Sigmoid colon (tissue), 4 donors: ENCODE measurements around the gene BRPF1.

Experiments
- POLR2A ChIP-seq, 2 donors: fragments of 450-650 bp; IDR thresholded peaks; one replicate each; pipeline ENCODE4 v1.6.1; 2016; ENCODE audit warnings: antibody characterized with exemption in 2 of 2, mild to moderate bottlenecking in 2 of 2, moderate library complexity in 2 of 2
- POLR2AphosphoS5 ChIP-seq, 4 donors: sonication (generic); formaldehyde crosslinking; IDR thresholded peaks; one replicate each; pipeline ENCODE4 v1.6.1; 2017; ENCODE audit warnings: antibody characterized with exemption in 4 of 4
- TF ChIP-seq, protein P1 (sequence below), 4 experiments: fragments of 450-650 bp in 3 of 4; fragments of 200-600 bp in 1 of 4; IDR thresholded peaks; one replicate each; pipeline ENCODE4 v1.5.1; 2016 to 2019; ENCODE audit warnings: antibody characterized with exemption in 4 of 4, mild to moderate bottlenecking in 3 of 4, moderate library complexity in 2 of 4

GRCh38 chr3:9778143-9779074 lies 46.9 kb downstream of the BRPF1 start:
- TF ChIP-seq, protein P1, sequence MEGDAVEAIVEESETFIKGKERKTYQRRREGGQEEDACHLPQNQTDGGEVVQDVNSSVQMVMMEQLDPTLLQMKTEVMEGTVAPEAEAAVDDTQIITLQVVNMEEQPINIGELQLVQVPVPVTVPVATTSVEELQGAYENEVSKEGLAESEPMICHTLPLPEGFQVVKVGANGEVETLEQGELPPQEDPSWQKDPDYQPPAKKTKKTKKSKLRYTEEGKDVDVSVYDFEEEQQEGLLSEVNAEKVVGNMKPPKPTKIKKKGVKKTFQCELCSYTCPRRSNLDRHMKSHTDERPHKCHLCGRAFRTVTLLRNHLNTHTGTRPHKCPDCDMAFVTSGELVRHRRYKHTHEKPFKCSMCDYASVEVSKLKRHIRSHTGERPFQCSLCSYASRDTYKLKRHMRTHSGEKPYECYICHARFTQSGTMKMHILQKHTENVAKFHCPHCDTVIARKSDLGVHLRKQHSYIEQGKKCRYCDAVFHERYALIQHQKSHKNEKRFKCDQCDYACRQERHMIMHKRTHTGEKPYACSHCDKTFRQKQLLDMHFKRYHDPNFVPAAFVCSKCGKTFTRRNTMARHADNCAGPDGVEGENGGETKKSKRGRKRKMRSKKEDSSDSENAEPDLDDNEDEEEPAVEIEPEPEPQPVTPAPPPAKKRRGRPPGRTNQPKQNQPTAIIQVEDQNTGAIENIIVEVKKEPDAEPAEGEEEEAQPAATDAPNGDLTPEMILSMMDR (IDR thresholded peaks at IDR 0.05): no peak
- TF ChIP-seq POLR2AphosphoS5 (IDR thresholded peaks at IDR 0.05) (no peak), POLR2A (IDR thresholded peaks at IDR 0.05) (no peak)
